Activated CD4-positive, CD25-positive, alpha-beta regulatory T cell treated with anti-CD3 and anti-CD28 coated beads, Interleukin-2, amount 50 U/mL, for 16 hours (primary cell): ENCODE measurements around the gene OR4B1.

Source experiments
- DNase-seq: peaks from one replicate; pipeline ENCODE4 v3.0.0-alpha.2; 2020; ENCODE audit warnings: low read depth, low spot score

The OR4B1 gene

GRCh38 chr11:48261600-48261999, 45.0 kb downstream of the OR4B1 start:
- no peak for DNase-seq

- DNase-seq, result no peak
Observed at GRCh38 chr11:48263423-48263911, 46.9 kb downstream of the OR4B1 start, which contains the start of gene OR4X1. TSS of gene OR4X1 (plus strand) at chr11:48263861. CDS start at chr11:48263861, 0 bp downstream.
